ENCODE results near the gene PCP4L1.

DNA sequence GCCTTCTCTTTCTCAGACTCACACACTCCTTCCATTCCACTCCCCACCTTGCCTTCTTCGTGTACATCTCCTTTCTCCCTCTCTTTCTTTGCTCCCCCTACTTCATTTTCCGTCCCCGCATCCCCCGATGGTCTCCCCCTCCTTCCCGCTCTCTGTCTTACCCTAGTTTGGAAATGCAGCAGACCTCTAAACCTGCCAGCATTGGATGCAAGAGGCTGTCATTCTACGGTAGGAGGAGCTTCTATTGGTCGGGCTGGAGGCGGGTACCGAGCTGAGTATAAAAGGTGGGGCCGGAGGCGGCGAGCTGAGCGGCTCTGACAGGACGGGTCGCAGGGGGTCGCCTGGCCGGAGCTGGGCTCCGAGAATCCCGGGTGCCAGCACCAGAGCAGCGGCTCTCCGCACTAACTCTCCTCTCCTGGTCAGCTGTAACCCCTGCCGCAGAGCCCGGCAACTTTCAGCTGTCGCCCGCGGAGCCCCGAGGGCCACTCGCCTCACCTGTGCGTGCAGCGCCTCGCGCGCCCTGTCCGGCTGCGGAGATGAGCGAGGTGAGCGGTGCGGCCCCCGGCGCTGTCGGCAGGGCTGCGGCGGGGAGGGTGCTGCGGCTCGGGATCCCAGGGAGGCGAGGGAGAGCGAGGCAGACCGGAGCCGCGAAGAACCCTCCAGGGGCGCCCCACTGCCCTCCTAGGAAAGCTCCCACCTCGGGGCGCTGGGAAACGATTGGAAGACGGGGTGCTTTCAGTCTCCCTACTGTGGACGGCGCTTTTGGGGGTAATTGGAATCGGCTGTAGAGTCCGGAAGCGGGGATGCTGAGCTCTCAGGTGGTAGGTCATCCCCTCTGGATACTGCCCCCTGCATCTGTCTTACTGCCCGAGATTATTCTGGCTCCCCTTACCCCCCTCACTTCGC lies at the start of gene PCP4L1:
- TF ChIP-seq CTCF (IDR thresholded peaks at IDR 0.05) (no peak), POLR2A (IDR thresholded peaks at IDR 0.05) (peak; percentile 67)

Data from prostate gland (tissue), 2 donors.